COLO668 (cell line): Measurements from ENCODE around the gene SCLT1.
"Not testable (repeated sequence)": the region's sequence is repeated elsewhere in the genome, so short reads cannot be mapped to it uniquely, and the experiment has no call there.

Source experiments
- DNase-seq: peaks from one replicate; lab custom pipeline; 2025; ENCODE audit not compliant: unreplicated experiment; lab: John Stamatoyannopoulos, UW

The SCLT1 gene

GRCh38 chr4:129093191-129093920 lies at the start of gene SCLT1:
SCLT1 (minus strand) TSS chr4:129093539; CDS start chr4:129093103, 436 bp downstream.
- DNase-seq = peak; percentile 97

GRCh38 chr4:129140521-129140920 lies 47.2 kb upstream of the SCLT1 start:
- no peak for DNase-seq

- DNase-seq = no peak
Measured at GRCh38 chr4:129138810-129139496, 45.6 kb upstream of the SCLT1 start.

GRCh38 chr4:129136433-129136832 lies 43.1 kb upstream of the SCLT1 start:
- DNase-seq = no peak

- no peak for DNase-seq
Measured at GRCh38 chr4:129131343-129131742, 38.0 kb upstream of the SCLT1 start.

- DNase-seq = no peak
Measured at GRCh38 chr4:129129143-129129542, 35.8 kb upstream of the SCLT1 start.

- DNase-seq = not testable (repeated sequence)
Measured at GRCh38 chr4:129126614-129127013, 33.3 kb upstream of the SCLT1 start.

- DNase-seq = no peak
Measured at GRCh38 chr4:129117705-129118104, 24.4 kb upstream of the SCLT1 start.

GRCh38 chr4:129113919-129114318 lies 20.6 kb upstream of the SCLT1 start:
- DNase-seq = no peak

GRCh38 chr4:129113434-129113833 lies 20.1 kb upstream of the SCLT1 start:
- no peak for DNase-seq

- no peak for DNase-seq
Measured at GRCh38 chr4:129111919-129112318, 18.6 kb upstream of the SCLT1 start.

GRCh38 chr4:129110931-129111330 lies 17.6 kb upstream of the SCLT1 start:
- DNase-seq = no peak

GRCh38 chr4:129109965-129110824 lies 16.9 kb upstream of the SCLT1 start:
- no peak for DNase-seq

- no peak for DNase-seq
Measured at GRCh38 chr4:129098531-129099001, 5.2 kb upstream of the SCLT1 start.

- DNase-seq = peak; percentile 52
Measured at GRCh38 chr4:129095811-129096454, 2.6 kb upstream of the SCLT1 start, which contains the start of gene C4orf33. C4orf33 (plus strand) TSS chr4:129096152; CDS start chr4:129102611, 6,459 bp downstream.

GRCh38 chr4:129094347-129094746 lies 1.0 kb upstream of the SCLT1 start:
- no peak for DNase-seq

GRCh38 chr4:129092631-129093190 lies 628 bp downstream of the SCLT1 start:
- no peak for DNase-seq

- no peak for DNase-seq
Measured at GRCh38 chr4:129087516-129087915, 5.8 kb downstream of the SCLT1 start.

GRCh38 chr4:129085472-129085871 lies 7.9 kb downstream of the SCLT1 start:
- no peak for DNase-seq

GRCh38 chr4:129082302-129082701 lies 11.0 kb downstream of the SCLT1 start:
- no peak for DNase-seq
